HepG2 (cell line): ENCODE results near the gene NME2. TPM values are rescaled to one million over a fixed set of nuclear protein-coding genes. Genes with fewer than 3 reads are reported as not detected.

ENCODE experiments used
- ARID5B ChIP-seq: IDR thresholded peaks from 2 replicates; pipeline ENCODE4 v1.4.0; 2020; ENCODE audit warnings: mild to moderate bottlenecking, missing genetic modification reagents
- FUBP1 ChIP-seq: sonication (generic); formaldehyde crosslinking; IDR thresholded peaks from 2 replicates; pipeline ENCODE4 v1.5.1; 2020; ENCODE audit warnings: missing genetic modification reagents, mild to moderate bottlenecking, borderline replicate concordance
- HMG20A ChIP-seq: IDR thresholded peaks from 2 replicates; pipeline ENCODE4 v1.6.1; 2016; ENCODE audit warnings: borderline replicate concordance
- MXD1 ChIP-seq: sonication (generic); formaldehyde crosslinking; IDR thresholded peaks from 2 replicates; pipeline ENCODE4 v1.4.0; 2020; ENCODE audit warnings: mild to moderate bottlenecking, missing genetic modification reagents
- NR2F6 ChIP-seq, 2 experiments: IDR thresholded peaks; 2 replicates each; pipeline ENCODE4 v1.6.1; 2016; ENCODE audit warnings: antibody characterized with exemption in 1 of 2, mild to moderate bottlenecking in 1 of 2
- SP4 ChIP-seq: sonication (generic); formaldehyde crosslinking; IDR thresholded peaks from 2 replicates; pipeline ENCODE4 v1.8.1; 2023; ENCODE audit warnings: mild to moderate bottlenecking, missing genetic modification reagents
- ZNF280D ChIP-seq: sonication (generic); formaldehyde crosslinking; IDR thresholded peaks from 2 replicates; pipeline ENCODE4 v1.5.1; 2020; ENCODE audit warnings: mild to moderate bottlenecking, missing genetic modification reagents
- ZNF609 ChIP-seq: sonication (generic); formaldehyde crosslinking; IDR thresholded peaks from 2 replicates; pipeline ENCODE4 v1.4.0; 2020; ENCODE audit warnings: mild to moderate bottlenecking, missing genetic modification reagents, borderline replicate concordance
- polyA plus RNA-seq, 8 experiments: library from polyadenylated mRNA; depleted of rRNA in 3 of 8; stranded (reverse) in 7 of 8; unstranded in 1 of 8; fragments of >200 nt; fragmentation: Illumina TruSeq in 4 of 8; extraction: Trizol in 4 of 8; gene quantifications; 2 replicates each; pipeline versions ENCODE4 v1.2.1 to v1.2.3, GENCODE V29; 2011 to 2016; ENCODE audit warnings: low read depth in 4 of 8, missing spikeins in 1 of 8, mixed read lengths in 1 of 8; ENCODE audit not compliant: insufficient read depth in 1 of 8
- total RNA-seq, 5 experiments: library from RNA; depleted of rRNA; stranded (reverse); fragments of >200 nt; fragmentation: Illumina TruSeq; extraction: Trizol; gene quantifications; 2 replicates each; pipeline ENCODE4 v1.2.3, GENCODE V29; 2016; ENCODE audit warnings: low read depth in 1 of 5

Gene NME2
- total and polyA plus RNA-seq, 2 of the 13 experiments (the other 11 are each of a cell fraction or from before 2014, with no cell fraction given), result 790 to 1,213 TPM

GRCh38 chr17:51121620-51122472, 44.4 kb upstream of the NME2 start (continued):
- TF ChIP-seq ZNF609 (CRISPR knock-in tag), result 0 out of 2 replicates have a peak, but pooled peaks have one; percentile 39
- peak; percentile 15; the same call in 1 of the 2 replicates for TF ChIP-seq HMG20A
- peak; percentile 19; the same call in 1 of the 2 replicates for TF ChIP-seq SP4 (CRISPR knock-in tag)
- no peak for TF ChIP-seq MXD1 (CRISPR knock-in tag)
- TF ChIP-seq FUBP1 (CRISPR knock-in tag), result no peak
- no peak for TF ChIP-seq NR2F6 (IDR thresholded peaks at IDR 0.05)
- TF ChIP-seq NR2F6 (CRISPR knock-in tag; IDR thresholded peaks at IDR 0.05), result no peak
- TF ChIP-seq ZNF280D (CRISPR knock-in tag), result peak; percentile 54; the same call in 1 of the 2 replicates
- TF ChIP-seq ARID5B (CRISPR knock-in tag), result peak; percentile 82
